Breast epithelium (tissue), 3 donors: ENCODE results near the gene TSACC.

Source experiments
- POLR2A ChIP-seq: fragments of 450-650 bp; IDR thresholded peaks from one replicate; pipeline ENCODE4 v1.6.1; 2016; ENCODE audit warnings: antibody characterized with exemption, mild to moderate bottlenecking, moderate library complexity
- POLR2AphosphoS5 ChIP-seq, 3 donors: sonication (generic); formaldehyde crosslinking; IDR thresholded peaks; one replicate each; pipeline ENCODE4 v1.6.1; 2017; ENCODE audit warnings: antibody characterized with exemption in 3 of 3
- TF ChIP-seq, protein P1 (sequence below), 3 donors: fragments of 450-650 bp; IDR thresholded peaks; one replicate each; pipeline ENCODE4 v1.5.1; 2016 to 2017; ENCODE audit warnings: antibody characterized with exemption in 3 of 3, mild to moderate bottlenecking in 3 of 3, moderate library complexity in 3 of 3

- TF ChIP-seq, protein P1, sequence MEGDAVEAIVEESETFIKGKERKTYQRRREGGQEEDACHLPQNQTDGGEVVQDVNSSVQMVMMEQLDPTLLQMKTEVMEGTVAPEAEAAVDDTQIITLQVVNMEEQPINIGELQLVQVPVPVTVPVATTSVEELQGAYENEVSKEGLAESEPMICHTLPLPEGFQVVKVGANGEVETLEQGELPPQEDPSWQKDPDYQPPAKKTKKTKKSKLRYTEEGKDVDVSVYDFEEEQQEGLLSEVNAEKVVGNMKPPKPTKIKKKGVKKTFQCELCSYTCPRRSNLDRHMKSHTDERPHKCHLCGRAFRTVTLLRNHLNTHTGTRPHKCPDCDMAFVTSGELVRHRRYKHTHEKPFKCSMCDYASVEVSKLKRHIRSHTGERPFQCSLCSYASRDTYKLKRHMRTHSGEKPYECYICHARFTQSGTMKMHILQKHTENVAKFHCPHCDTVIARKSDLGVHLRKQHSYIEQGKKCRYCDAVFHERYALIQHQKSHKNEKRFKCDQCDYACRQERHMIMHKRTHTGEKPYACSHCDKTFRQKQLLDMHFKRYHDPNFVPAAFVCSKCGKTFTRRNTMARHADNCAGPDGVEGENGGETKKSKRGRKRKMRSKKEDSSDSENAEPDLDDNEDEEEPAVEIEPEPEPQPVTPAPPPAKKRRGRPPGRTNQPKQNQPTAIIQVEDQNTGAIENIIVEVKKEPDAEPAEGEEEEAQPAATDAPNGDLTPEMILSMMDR (IDR thresholded peaks at IDR 0.05), result no peak
- TF ChIP-seq POLR2A, result no peak
- no peak for TF ChIP-seq POLR2AphosphoS5 (IDR thresholded peaks at IDR 0.05)
Observed at GRCh38 chr1:156368889-156369684, 30.8 kb downstream of the TSACC start, which contains the start of gene RHBG.
